LHCN-M2 (cell line): ENCODE data around the gene GSS. TPM values are rescaled to one million over a fixed set of nuclear protein-coding genes. Genes with fewer than 3 reads are reported as not detected.

Experiments used
- total RNA-seq: library from RNA; depleted of rRNA; stranded (reverse); fragments of >200 nt; gene quantifications from 2 replicates; pipeline ENCODE4 v1.2.3, GENCODE V29; 2014; rRNA removed

Gene GSS
- total RNA-seq, 1 experiment from 2014 or later, result 112 TPM

Other genes starting within 250 kb of the GSS start
- gene NCOA6, start 130.2 kb downstream of the GSS start, total RNA-seq, result 5.5 and 10.1 TPM in 2 replicates
- 5.7 and 7.3 TPM in 2 replicates for gene GGT7, start 83.0 kb downstream of the GSS start, total RNA-seq
- gene ACSS2, start 79.2 kb downstream of the GSS start, total RNA-seq, result 19.5 and 24.5 TPM in 2 replicates
- gene MYH7B, start 62 bp upstream of the GSS start, total RNA-seq, result 0.06 TPM in 1 of 2 replicates, not detected in the other
- 57.1 and 64.8 TPM in 2 replicates for gene TRPC4AP, start 137.0 kb upstream of the GSS start, total RNA-seq
- gene EDEM2, start 191.5 kb upstream of the GSS start, total RNA-seq, result 34.7 and 40.6 TPM in 2 replicates
- 44.4 and 44.5 TPM in 2 replicates for gene PROCR, start 216.3 kb upstream of the GSS start, total RNA-seq